WTC11 (cell line): ENCODE measurements around the gene GALNT11. TPM values are rescaled to one million over a fixed set of nuclear protein-coding genes. Genes with fewer than 3 reads are reported as not detected.
A peak's percentile ranks its signal among the peaks of the same experiment; 100 is the strongest.
"Not testable (repeated sequence)": the region's sequence is repeated elsewhere in the genome, so short reads cannot be mapped to it uniquely, and the experiment has no call there.

Source experiments
- ATAC-seq: fragments of 200-7000 bp; cut with Tn5 transposase; 2 replicates; pipeline ENCODE4 v1.10.0; 2021; ENCODE audit warnings: mild to moderate bottlenecking, moderate library complexity
- CTCF ChIA-PET: fragments of 300-600 bp; sonication (Branson Sonifier 250); formaldehyde crosslinking; loops from one replicate; lab custom pipeline; 2021; ENCODE audit warnings: antibody characterized with exemption; lab: Charles Lee
- POLR2A ChIA-PET: fragments of 350-600 bp; sonication (Branson Sonifier 250); formaldehyde crosslinking; loops from one replicate; lab custom pipeline; 2021; ENCODE audit warnings: antibody characterized with exemption; lab: Charles Lee
- DNase-seq: peaks from one replicate; pipeline ENCODE4 v3.0.0; 2021; ENCODE audit warnings: low spot score
- H3K27ac Mint-ChIP-seq: 2 replicates; pipeline ENCODE4 v1.8.0; 2021; ENCODE audit warnings: mixed read lengths
- H3K27me3 Mint-ChIP-seq: 2 replicates; pipeline ENCODE4 v1.8.0; 2021; ENCODE audit warnings: low read depth, mild to moderate bottlenecking, moderate library complexity, mixed read lengths
- H3K36me3 Mint-ChIP-seq: 2 replicates; pipeline ENCODE4 v1.8.0; 2021; ENCODE audit warnings: mixed read lengths
- H3K4me1 Mint-ChIP-seq: 2 replicates; pipeline ENCODE4 v1.8.0; 2022; ENCODE audit warnings: mixed read lengths
- H3K4me3 Mint-ChIP-seq: 2 replicates; pipeline ENCODE4 v1.8.0; 2021; ENCODE audit warnings: mild to moderate bottlenecking, moderate library complexity, mixed read lengths
- H3K9me3 Mint-ChIP-seq: 2 replicates; pipeline ENCODE4 v1.8.0; 2021; ENCODE audit warnings: mixed read lengths
- ATF1 ChIP-seq: sonication (generic); formaldehyde crosslinking; IDR thresholded peaks from 2 replicates; pipeline ENCODE4 v1.8.1; 2023; ENCODE audit warnings: mild to moderate bottlenecking, moderate library complexity, missing genetic modification reagents
- FOXK1 ChIP-seq: sonication (generic); formaldehyde crosslinking; IDR thresholded peaks from 2 replicates; pipeline ENCODE4 v1.8.0; 2022; ENCODE audit warnings: mild to moderate bottlenecking, moderate library complexity, missing genetic modification reagents
- SMAD4 ChIP-seq: sonication (generic); formaldehyde crosslinking; IDR thresholded peaks from 2 replicates; pipeline ENCODE4 v1.8.0; 2022; ENCODE audit warnings: mild to moderate bottlenecking, missing genetic modification reagents
- ZNF138 ChIP-seq: sonication (generic); formaldehyde crosslinking; conservative IDR thresholded peaks from 2 replicates; pipeline ENCODE4 v1.8.1; 2022; ENCODE audit warnings: mild to moderate bottlenecking, moderate library complexity, missing genetic modification reagents
- ZNF281 ChIP-seq: sonication (generic); formaldehyde crosslinking; IDR thresholded peaks from 2 replicates; pipeline ENCODE4 v1.8.0; 2023; ENCODE audit warnings: mild to moderate bottlenecking, missing genetic modification reagents
- ZNF396 ChIP-seq: fragments of 250-450 bp; sonication (Bioruptor Pico); IDR thresholded peaks from 2 replicates; pipeline ENCODE4 v1.8.0; 2021; ENCODE audit warnings: mild to moderate bottlenecking, moderate library complexity, borderline replicate concordance
- total RNA-seq: library from RNA; stranded (reverse); gene quantifications from 3 replicates; pipeline ENCODE4 v1.2.3, GENCODE V29; 2021
- TF ChIP-seq, protein P1 (sequence below): sonication (generic); formaldehyde crosslinking; IDR thresholded peaks from 2 replicates; pipeline ENCODE4 v1.8.0; 2023; ENCODE audit warnings: missing genetic modification reagents
- TF ChIP-seq, protein P2 (sequence below): sonication (generic); formaldehyde crosslinking; IDR thresholded peaks from 2 replicates; pipeline ENCODE4 v1.8.0; 2023; ENCODE audit warnings: missing genetic modification reagents, mild to moderate bottlenecking, borderline replicate concordance
- TF ChIP-seq, protein P3 (sequence below): sonication (generic); formaldehyde crosslinking; IDR thresholded peaks from 2 replicates; pipeline ENCODE4 v1.8.0; 2022; ENCODE audit warnings: mild to moderate bottlenecking, missing genetic modification reagents

The GALNT11 gene
- total RNA-seq, 1 experiment from 2014 or later: 24.0 TPM

- ChIA-PET CTCF (interaction anchor here (0.7 to 1.2 kb wide), 4 partner anchors 48 to 163 kb away, joined by 3 to 5 read pairs (median 4); no protein-coding TSS in a partner anchor), POLR2A (no interaction called here)
- Mint-ChIP-seq H3K36me3 (peaks cover 21% of the 10 kb centered on the region), H3K4me3 (peak overlapping the region; percentile 70), H3K4me1 (peaks cover 11% of the 10 kb centered on the region), H3K27me3 (peaks cover 24% of the 10 kb centered on the region)
- TF ChIP-seq, protein P1, sequence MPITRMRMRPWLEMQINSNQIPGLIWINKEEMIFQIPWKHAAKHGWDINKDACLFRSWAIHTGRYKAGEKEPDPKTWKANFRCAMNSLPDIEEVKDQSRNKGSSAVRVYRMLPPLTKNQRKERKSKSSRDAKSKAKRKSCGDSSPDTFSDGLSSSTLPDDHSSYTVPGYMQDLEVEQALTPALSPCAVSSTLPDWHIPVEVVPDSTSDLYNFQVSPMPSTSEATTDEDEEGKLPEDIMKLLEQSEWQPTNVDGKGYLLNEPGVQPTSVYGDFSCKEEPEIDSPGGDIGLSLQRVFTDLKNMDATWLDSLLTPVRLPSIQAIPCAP (CRISPR knock-in tag): no peak
- TF ChIP-seq ZNF281 (CRISPR knock-in tag) (no peak), SMAD4 (CRISPR knock-in tag) (no peak), ZNF138 (CRISPR knock-in tag) (no peak), ZNF396 (CRISPR knock-in tag) (no peak), FOXK1 (CRISPR knock-in tag) (no peak), ATF1 (CRISPR knock-in tag) (no peak)
- TF ChIP-seq, protein P2, sequence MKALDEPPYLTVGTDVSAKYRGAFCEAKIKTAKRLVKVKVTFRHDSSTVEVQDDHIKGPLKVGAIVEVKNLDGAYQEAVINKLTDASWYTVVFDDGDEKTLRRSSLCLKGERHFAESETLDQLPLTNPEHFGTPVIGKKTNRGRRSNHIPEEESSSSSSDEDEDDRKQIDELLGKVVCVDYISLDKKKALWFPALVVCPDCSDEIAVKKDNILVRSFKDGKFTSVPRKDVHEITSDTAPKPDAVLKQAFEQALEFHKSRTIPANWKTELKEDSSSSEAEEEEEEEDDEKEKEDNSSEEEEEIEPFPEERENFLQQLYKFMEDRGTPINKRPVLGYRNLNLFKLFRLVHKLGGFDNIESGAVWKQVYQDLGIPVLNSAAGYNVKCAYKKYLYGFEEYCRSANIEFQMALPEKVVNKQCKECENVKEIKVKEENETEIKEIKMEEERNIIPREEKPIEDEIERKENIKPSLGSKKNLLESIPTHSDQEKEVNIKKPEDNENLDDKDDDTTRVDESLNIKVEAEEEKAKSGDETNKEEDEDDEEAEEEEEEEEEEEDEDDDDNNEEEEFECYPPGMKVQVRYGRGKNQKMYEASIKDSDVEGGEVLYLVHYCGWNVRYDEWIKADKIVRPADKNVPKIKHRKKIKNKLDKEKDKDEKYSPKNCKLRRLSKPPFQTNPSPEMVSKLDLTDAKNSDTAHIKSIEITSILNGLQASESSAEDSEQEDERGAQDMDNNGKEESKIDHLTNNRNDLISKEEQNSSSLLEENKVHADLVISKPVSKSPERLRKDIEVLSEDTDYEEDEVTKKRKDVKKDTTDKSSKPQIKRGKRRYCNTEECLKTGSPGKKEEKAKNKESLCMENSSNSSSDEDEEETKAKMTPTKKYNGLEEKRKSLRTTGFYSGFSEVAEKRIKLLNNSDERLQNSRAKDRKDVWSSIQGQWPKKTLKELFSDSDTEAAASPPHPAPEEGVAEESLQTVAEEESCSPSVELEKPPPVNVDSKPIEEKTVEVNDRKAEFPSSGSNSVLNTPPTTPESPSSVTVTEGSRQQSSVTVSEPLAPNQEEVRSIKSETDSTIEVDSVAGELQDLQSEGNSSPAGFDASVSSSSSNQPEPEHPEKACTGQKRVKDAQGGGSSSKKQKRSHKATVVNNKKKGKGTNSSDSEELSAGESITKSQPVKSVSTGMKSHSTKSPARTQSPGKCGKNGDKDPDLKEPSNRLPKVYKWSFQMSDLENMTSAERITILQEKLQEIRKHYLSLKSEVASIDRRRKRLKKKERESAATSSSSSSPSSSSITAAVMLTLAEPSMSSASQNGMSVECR (CRISPR knock-in tag): 0 out of 2 replicates have a peak, but pooled peaks have one; percentile 35
- TF ChIP-seq, protein P3, sequence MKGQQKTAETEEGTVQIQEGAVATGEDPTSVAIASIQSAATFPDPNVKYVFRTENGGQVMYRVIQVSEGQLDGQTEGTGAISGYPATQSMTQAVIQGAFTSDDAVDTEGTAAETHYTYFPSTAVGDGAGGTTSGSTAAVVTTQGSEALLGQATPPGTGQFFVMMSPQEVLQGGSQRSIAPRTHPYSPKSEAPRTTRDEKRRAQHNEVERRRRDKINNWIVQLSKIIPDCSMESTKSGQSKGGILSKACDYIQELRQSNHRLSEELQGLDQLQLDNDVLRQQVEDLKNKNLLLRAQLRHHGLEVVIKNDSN (CRISPR knock-in tag): 0 out of 2 replicates have a peak, but pooled peaks have one; percentile 16
- TF ChIP-seq, all 79 proteins: peak for 2
- ATAC-seq: no peak
- Mint-ChIP-seq H3K9me3 (peaks cover 11% of the 10 kb centered on the region), H3K27ac (no peak overlapping the region)
- DNase-seq: no peak
Measured at GRCh38 chr7:152025937-152026890, 740 bp downstream of the GALNT11 start.

GRCh38 chr7:152027491-152028365 is 2.3 kb downstream of the GALNT11 start:
- CTCF ChIA-PET, POLR2A ChIA-PET, H3K27ac Mint-ChIP-seq, DNase-seq, ATAC-seq, H3K4me3 Mint-ChIP-seq: not testable (repeated sequence)
- Mint-ChIP-seq H3K9me3 (peaks cover 11% of the 10 kb centered on the region), H3K36me3 (peaks cover 21% of the 10 kb centered on the region), H3K4me1 (peaks cover 11% of the 10 kb centered on the region), H3K27me3 (peaks cover 24% of the 10 kb centered on the region)
